DND-41 (cell line): Measurements from ENCODE around the gene KLHL42.

ENCODE experiments used
- CTCF ChIP-seq: IDR thresholded peaks from 2 replicates; pipeline ENCODE4 v1.5.1; 2012; ENCODE audit warnings: borderline replicate concordance, low read length, moderate library complexity, mild to moderate bottlenecking; ENCODE audit not compliant: poor library complexity, severe bottlenecking; ENCODE audit errors: extremely low read depth
- EZH2 ChIP-seq: IDR thresholded peaks from 3 replicates; pipeline ENCODE4 v1.6.1; 2012; ENCODE audit warnings: borderline replicate concordance, low read depth, mild to moderate bottlenecking, moderate library complexity, low read length, inconsistent platforms; ENCODE audit not compliant: severe bottlenecking

GRCh38 chr12:27820564-27820963 is 40.5 kb downstream of the KLHL42 start:
- TF ChIP-seq CTCF (no peak), EZH2 (no peak)
